ENCODE measurements around the gene MROH8.
"Not testable (repeated sequence)": the region's sequence is repeated elsewhere in the genome, so short reads cannot be mapped to it uniquely, and the experiment has no call there.

Gene MROH8

GRCh38 chr20:37102571-37102970 is 76.8 kb downstream of the MROH8 start:
- in situ Hi-C loops (cut with HindIII; ENCODE audit: low sequenced_read_pairs) = no loop called here

GRCh38 chr20:37096415-37097041 is 82.8 kb downstream of the MROH8 start:
- in situ Hi-C loops (cut with HindIII; ENCODE audit: low sequenced_read_pairs) = no loop called here

- in situ Hi-C loops (cut with HindIII; ENCODE audit: low sequenced_read_pairs) = no loop called here
Observed at GRCh38 chr20:37095599-37096414, 83.5 kb downstream of the MROH8 start, which contains the start of gene RBL1. Gene RBL1 (minus strand): TSS chr20:37095997. CDS start chr20:37095928, 69 bp downstream.

DNA sequence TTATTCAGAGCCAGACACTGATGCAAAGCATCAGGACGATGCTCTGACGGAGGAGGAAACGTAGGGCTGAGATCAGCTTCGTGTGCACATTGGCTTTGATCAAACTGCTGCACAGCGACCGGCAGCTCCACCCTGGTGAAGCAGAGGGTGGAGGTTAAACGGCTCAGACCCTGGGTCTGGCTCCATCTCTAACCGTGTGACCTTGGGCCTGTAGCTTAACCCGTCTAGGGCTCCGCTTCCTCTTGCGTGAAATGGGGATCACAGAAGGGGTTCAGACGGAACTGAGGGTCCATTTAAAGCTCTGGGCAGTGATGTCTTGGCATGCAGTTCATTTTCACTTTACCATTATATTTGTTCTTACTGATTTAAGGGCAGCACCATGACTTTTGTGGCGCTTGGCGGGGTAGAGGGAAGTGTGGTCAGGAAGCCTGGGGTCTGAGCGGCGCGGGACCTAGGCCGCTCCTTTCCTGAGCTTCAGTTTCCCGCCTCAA is 84.2 kb downstream of the MROH8 start:
- in situ Hi-C loops (cut with HindIII; ENCODE audit: low sequenced_read_pairs) = no loop called here

DNA sequence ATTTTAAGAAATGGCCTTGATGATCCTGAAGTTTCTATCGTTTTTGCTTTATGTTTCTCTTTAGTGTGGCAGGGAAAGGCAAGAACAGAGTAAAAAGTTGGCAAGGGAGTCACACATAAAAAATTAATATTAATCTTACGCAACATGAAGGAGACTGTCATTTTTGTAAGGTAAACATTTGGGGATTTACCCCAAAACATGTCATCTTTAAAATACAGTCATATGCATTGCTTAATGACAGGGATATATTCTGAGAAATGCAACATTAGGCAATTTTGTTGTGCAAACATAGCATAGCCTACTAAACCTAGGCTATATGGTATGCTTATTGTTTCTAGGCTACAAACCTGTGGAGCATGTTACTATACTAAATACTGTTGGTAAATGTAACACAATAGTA is 88.9 kb downstream of the MROH8 start:
- in situ Hi-C loops (cut with HindIII; ENCODE audit: low sequenced_read_pairs) = no loop called here

DNA sequence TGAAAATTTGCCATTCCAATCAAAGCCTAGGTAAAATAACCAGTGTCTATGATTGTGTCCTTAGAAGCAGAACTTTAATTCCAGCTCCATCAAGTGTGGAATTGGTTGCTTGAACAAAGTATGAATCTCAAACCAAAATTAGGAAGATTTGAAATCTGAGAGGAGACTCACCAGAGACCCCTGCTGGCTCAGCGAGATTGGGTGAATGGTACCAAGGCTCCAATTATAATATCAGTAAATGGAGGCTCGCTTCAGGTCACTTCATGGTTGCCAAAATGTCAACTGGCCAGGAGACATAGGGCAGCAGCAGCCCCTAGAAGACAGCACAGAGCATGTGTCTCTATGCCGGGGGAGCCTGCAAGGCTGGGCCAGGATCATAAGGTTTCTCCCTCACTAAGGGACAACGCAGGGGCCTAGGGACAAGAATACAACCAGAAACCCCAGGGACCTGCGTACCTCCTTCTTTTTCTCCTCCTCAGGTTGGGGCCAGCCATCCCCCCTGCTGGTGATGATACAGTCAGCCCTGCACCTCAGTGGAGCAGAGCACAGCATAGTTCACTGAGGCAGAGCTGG is 97.5 kb downstream of the MROH8 start:
- in situ Hi-C loops (cut with HindIII; ENCODE audit: low sequenced_read_pairs) = no loop called here

- in situ Hi-C loops (cut with HindIII; ENCODE audit: low sequenced_read_pairs) = no loop called here
Observed at GRCh38 chr20:37077009-37077408, 102.3 kb downstream of the MROH8 start.

DNA sequence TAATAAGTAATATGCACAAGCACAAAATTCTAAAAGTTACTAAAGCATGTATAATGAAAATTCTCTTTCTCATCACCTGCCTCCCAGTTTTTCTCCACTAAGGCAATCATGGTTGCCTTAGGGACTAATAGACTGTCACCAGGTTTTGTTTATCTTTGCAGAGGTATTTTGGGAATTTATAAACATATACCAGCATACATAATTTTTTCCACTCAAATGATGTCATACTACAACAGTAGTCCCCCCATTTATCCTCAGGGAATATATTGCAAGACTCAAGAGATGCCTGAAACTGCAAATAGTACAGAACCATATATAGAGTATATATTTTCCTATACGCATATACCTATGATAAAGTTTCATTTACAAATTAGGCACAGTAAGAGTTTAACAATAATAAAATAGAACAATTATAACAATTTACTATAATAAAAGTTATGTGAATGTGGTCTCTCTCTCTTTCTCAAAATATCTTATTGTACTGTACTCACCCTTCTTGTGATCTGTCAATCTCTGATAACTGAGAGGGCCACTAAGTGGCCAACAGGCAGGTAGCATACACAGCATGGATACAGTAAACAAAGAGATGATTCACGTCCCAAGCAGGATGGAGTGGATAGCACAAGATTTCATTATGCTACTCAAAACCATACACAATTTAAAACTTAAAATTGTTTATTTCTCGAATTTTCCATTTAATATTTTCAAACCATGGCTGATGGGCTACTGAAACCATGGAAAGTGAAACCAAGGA is 103.2 kb downstream of the MROH8 start:
- in situ Hi-C loops (cut with HindIII; ENCODE audit: low sequenced_read_pairs) = no loop called here

- in situ Hi-C loops (cut with HindIII; ENCODE audit: low sequenced_read_pairs) = no loop called here
Observed at GRCh38 chr20:37072293-37073196, 106.8 kb downstream of the MROH8 start.

DNA sequence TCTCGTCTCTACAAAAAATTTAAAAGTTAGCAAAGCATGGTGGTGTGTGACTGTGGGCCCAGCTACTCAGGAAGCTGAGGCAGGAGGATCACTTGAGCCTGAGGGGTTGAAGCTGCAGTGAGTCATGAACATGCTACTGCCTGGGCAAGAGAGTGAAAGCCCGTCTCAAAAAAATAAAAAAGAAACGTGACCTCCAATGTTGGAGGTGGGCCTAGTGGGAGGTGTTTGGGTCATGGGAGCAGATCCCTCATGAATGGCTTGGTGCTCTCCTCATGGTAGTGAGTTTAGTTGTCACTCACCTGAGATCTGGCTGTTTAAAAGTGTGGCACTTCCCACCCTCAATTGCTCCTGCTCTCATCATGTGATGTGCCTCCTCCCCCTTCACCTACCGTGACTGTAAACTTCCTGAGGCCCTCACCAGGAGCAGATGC is 107.9 kb downstream of the MROH8 start:
- in situ Hi-C loops (cut with HindIII; ENCODE audit: low sequenced_read_pairs) = no loop called here

GRCh38 chr20:37069563-37069962 is 109.8 kb downstream of the MROH8 start:
- in situ Hi-C loops (cut with HindIII; ENCODE audit: low sequenced_read_pairs) = not testable (repeated sequence)

GRCh38 chr20:37066168-37066567 is 113.2 kb downstream of the MROH8 start:
- in situ Hi-C loops (cut with HindIII; ENCODE audit: low sequenced_read_pairs) = no loop called here

GRCh38 chr20:37055276-37055675 is 124.1 kb downstream of the MROH8 start:
- in situ Hi-C loops (cut with HindIII; ENCODE audit: low sequenced_read_pairs) = loop anchor here (5.0 kb wide), 1 partner anchor 77 kb away; no protein-coding TSS in a partner anchor

DNA sequence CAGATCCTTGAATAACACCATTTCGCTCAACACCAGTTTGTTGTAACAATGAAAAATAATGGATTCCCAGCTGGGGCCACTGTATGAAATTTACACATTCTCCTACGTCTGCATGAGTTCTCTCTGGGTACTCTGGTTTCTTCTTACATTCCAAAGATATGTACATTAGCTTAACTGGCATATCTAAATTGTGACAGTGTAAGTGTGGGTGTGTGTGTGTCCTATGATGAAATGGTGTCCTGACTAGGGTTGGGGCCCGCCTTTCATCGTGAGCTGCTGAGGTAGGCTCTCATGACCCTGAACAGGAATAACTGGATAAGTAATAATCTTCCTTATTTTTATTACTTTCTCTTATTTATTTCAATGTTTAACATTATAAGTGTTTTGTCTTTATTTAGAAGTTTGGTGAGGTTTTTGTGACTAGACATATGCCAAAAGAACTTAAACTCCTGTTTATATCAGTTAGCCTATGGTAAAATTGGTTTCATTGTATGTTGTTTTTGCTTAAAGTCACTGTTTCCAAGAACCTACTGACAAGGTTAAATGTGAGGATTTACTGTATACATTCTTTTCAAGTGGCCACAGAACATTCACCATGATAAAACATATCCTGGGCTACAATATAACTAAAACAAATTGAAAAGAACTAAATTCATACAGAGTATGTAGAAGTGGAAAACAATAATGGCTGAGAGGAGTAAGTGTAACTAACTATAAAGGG is 126.0 kb downstream of the MROH8 start:
- in situ Hi-C loops (cut with HindIII; ENCODE audit: low sequenced_read_pairs) = no loop called here
